Smooth muscle cell (in vitro differentiated cells): Measurements from ENCODE around the gene FAM162A. TPM values are rescaled to one million over a fixed set of nuclear protein-coding genes. Genes with fewer than 3 reads are reported as not detected.
A peak's percentile ranks its signal among the peaks of the same experiment; 100 is the strongest.

Experiments used
- DNase-seq: peaks from one replicate; lab custom pipeline; 2025; ENCODE audit not compliant: unreplicated experiment; lab: John Stamatoyannopoulos, UW
- H2AFZ ChIP-seq: fragments of 200-600 bp; sonication (generic); 2 replicates; pipeline ENCODE4 v1.6.0; 2016; ENCODE audit warnings: antibody characterized with exemption, low read depth, mild to moderate bottlenecking
- H3F3A ChIP-seq: fragments of 200-600 bp; sonication (generic); 2 replicates; pipeline ENCODE4 v1.6.0; 2017; ENCODE audit warnings: antibody characterized with exemption, low read depth
- H3K27ac ChIP-seq: fragments of 200-600 bp; sonication (generic); 2 replicates; pipeline ENCODE4 v1.5.1; 2016; ENCODE audit warnings: low read depth, mild to moderate bottlenecking
- H3K27me3 ChIP-seq: fragments of 200-600 bp; sonication (generic); 2 replicates; pipeline ENCODE4 v1.6.1; 2016; ENCODE audit warnings: low read depth, mild to moderate bottlenecking
- H3K36me3 ChIP-seq: fragments of 200-600 bp; sonication (generic); 2 replicates; pipeline ENCODE4 v1.5.1; 2016; ENCODE audit warnings: low read depth
- H3K4me1 ChIP-seq: fragments of 200-600 bp; sonication (generic); 2 replicates; pipeline ENCODE4 v1.5.1; 2016; ENCODE audit warnings: low read depth
- H3K4me2 ChIP-seq: fragments of 200-600 bp; sonication (generic); 2 replicates; pipeline ENCODE4 v1.6.0; 2016; ENCODE audit warnings: mild to moderate bottlenecking
- H3K4me3 ChIP-seq: fragments of 200-600 bp; sonication (generic); 2 replicates; pipeline ENCODE4 v1.5.1; 2016; ENCODE audit warnings: mild to moderate bottlenecking
- H3K79me2 ChIP-seq: fragments of 200-600 bp; sonication (generic); 2 replicates; pipeline ENCODE4 v1.6.0; 2016; ENCODE audit warnings: low read depth, mild to moderate bottlenecking
- H3K9ac ChIP-seq: fragments of 200-600 bp; sonication (generic); 2 replicates; pipeline ENCODE4 v1.6.0; 2016; ENCODE audit warnings: low read depth
- H3K9me3 ChIP-seq: fragments of 200-600 bp; sonication (generic); replicated peaks from 2 replicates; pipeline ENCODE4 v1.5.1; 2016; ENCODE audit warnings: low read depth
- H4K20me1 ChIP-seq: fragments of 200-600 bp; sonication (generic); 2 replicates; pipeline ENCODE4 v1.6.0; 2016; ENCODE audit warnings: low read depth
- whole genome bisulfite sequencing: methylation state at CpG from one replicate; pipeline ENCODE4 v1.1.7; 2016; ENCODE audit warnings: low lambda C conversion rate; 5-methylcytosine and 5-hydroxymethylcytosine counted together
- polyA plus RNA-seq: library from polyadenylated mRNA; unstranded; fragments of >200 nt; fragmentation: Nextera tagmentation; extraction: Ambion mirVana; gene quantifications from 2 replicates; pipeline ENCODE4 v1.2.1, GENCODE V29; 2016
- total RNA-seq: library from RNA; depleted of rRNA; stranded (reverse); fragments of >200 nt; gene quantifications from 2 replicates; pipeline ENCODE4 v1.2.3, GENCODE V29; 2014
- TF ChIP-seq, protein P1 (sequence below): fragments of 200-600 bp; sonication (generic); IDR thresholded peaks from 2 replicates; pipeline ENCODE4 v1.5.1; 2017; ENCODE audit warnings: borderline replicate concordance, mild to moderate bottlenecking, antibody characterized with exemption; ENCODE audit not compliant: insufficient read depth, poor library complexity, severe bottlenecking

Gene FAM162A
- total and polyA plus RNA-seq, 2 experiments from 2014 or later = 117 to 219 TPM

DNA sequence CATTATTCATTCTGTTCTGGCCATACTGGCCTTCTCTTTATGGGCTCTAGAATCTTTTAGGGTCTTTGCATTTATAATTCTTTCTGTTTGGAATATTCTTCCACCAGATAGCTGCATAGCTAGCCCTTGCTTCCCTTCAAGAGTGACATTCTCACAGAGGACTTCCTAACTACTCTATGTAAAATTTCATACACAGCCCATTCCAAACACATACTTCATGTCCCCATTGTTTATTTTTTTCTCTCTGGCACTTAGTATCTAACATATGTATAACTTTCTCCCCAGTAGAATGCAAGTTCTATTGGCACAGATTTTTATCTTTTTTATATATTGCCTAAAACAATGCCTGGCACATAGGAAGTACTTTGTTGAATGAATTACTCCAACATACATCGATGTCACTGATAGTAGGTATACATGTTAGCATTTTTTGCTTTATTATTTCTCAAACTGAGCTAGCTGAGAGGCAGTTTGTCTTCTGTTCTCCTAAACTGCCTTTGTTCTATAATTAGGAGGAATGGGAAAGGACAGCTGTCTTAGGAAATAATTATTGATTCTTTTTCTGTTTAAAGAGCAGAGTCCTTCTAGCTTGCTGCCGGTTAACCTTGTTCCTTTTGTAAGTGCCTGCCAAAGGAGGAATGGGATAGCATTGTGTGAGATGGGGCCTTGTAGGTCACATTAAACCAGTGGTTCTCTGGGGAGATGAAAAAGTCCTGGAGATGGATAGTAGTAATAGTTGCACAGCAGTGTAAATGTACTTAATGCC lies 7.9 kb downstream of the FAM162A start:
- Histone ChIP-seq H3K4me1 (peaks cover 22% of the 10 kb centered on the region), H3K9ac (no peak overlapping the region), H2AFZ (no peak overlapping the region), H3K4me3 (no peak overlapping the region), H3K9me3 (no peaks in the 10 kb centered on the region), H3F3A (peaks cover 28% of the 10 kb centered on the region), H3K36me3 (no peaks in the 10 kb centered on the region), H4K20me1 (peaks cover 34% of the 10 kb centered on the region), H3K4me2 (no peak overlapping the region), H3K27me3 (no peaks in the 10 kb centered on the region), H3K27ac (peak overlapping the region; percentile 87), H3K79me2 (peaks cover 23% of the 10 kb centered on the region)
- TF ChIP-seq, protein P1, sequence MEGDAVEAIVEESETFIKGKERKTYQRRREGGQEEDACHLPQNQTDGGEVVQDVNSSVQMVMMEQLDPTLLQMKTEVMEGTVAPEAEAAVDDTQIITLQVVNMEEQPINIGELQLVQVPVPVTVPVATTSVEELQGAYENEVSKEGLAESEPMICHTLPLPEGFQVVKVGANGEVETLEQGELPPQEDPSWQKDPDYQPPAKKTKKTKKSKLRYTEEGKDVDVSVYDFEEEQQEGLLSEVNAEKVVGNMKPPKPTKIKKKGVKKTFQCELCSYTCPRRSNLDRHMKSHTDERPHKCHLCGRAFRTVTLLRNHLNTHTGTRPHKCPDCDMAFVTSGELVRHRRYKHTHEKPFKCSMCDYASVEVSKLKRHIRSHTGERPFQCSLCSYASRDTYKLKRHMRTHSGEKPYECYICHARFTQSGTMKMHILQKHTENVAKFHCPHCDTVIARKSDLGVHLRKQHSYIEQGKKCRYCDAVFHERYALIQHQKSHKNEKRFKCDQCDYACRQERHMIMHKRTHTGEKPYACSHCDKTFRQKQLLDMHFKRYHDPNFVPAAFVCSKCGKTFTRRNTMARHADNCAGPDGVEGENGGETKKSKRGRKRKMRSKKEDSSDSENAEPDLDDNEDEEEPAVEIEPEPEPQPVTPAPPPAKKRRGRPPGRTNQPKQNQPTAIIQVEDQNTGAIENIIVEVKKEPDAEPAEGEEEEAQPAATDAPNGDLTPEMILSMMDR = no peak
- DNase-seq = no peak
- WGBS = 71% methylated on average over 2 of the region's 2 CpGs

DNA sequence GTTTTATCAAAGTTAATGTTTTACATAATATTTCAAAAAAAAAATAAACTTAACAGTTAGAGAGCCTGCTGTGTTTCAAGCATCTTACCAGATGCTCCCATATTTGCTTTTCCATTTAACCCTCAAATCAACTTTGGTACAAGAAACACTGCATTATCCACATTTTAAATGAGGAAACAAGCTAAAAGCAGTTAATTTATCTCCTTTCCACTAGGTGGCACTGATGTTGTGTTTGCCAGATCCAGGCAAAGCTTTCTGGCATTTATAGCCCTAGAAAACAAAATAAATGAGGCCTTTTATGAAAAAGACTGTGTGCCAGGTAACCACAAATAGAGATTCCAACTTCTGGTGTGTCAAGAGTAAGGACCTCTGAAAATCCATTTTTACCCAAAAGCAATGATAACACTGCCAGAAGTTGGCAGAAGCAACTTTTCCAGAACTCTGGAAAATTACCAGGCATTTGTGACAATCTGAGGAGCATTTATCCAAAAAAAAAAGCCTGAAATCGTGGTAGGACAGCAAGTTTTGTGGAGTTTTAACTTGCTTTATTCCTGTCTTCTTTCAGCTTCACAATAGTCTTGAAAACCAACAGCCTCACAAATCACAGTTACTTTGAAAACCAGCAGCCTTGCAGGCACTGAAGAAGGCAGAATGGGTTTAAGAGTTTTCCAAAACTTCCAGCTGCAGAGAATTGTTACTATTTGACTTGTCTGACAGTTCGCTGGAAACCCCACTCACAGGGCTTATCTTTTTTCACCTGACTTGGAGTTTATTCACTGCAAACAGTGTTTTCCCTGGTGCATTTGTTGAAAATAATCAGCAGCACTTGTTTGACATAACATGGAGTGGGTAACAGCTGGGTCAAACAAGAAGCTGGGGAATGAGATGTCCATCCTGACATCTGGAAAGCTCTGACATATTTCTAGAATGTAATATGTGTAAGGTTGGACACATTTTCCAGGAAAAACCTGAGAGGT lies 9.2 kb downstream of the FAM162A start:
- WGBS = 52% methylated on average over 2 of the region's 2 CpGs
- TF ChIP-seq, protein P1 = peak; percentile 67
- Histone ChIP-seq H3K4me1 (peaks cover 22% of the 10 kb centered on the region), H2AFZ (peak overlapping the region; percentile 66), H3K27me3 (no peaks in the 10 kb centered on the region), H3K9ac (peak overlapping the region; percentile 71), H3K4me2 (peak overlapping the region; percentile 13), H3K4me3 (no peak overlapping the region), H3K27ac (peak overlapping the region; percentile 87), H3K79me2 (peaks cover 13% of the 10 kb centered on the region), H3K36me3 (no peaks in the 10 kb centered on the region), H3F3A (peaks cover 28% of the 10 kb centered on the region), H3K9me3 (no peaks in the 10 kb centered on the region), H4K20me1 (peaks cover 21% of the 10 kb centered on the region)
- DNase-seq = no peak

DNA sequence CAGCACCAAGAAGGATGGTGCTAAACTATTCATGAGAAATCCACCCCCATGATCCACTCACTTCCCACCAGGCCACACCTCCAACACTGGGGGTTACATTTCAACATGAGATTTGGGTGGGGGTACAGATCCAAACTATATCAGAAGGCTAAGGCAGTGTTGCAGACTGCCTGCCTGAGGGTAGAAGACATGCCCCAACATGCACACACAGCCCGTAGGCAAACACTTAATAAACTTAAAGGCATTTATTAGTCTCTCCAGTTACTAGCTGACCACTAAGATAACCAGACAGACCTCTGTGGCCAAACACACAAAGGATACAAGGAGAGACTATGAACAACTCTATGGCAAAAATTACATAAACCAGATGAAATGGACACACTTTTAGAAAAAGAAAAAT lies 10.2 kb downstream of the FAM162A start:
- H3F3A ChIP-seq = peaks cover 28% of the 10 kb centered on the region
- peak overlapping the region; percentile 87 for H3K27ac ChIP-seq
- DNase-seq = no peak
- peak overlapping the region; percentile 13 for H3K4me2 ChIP-seq
- H3K79me2 ChIP-seq = peaks cover 10% of the 10 kb centered on the region
- H3K4me3 ChIP-seq = no peak overlapping the region
- peaks cover 14% of the 10 kb centered on the region for H4K20me1 ChIP-seq
- H2AFZ ChIP-seq = peak overlapping the region; percentile 66
- WGBS = 0% methylated on average over 1 of the region's 1 CpG
- H3K36me3 ChIP-seq = no peaks in the 10 kb centered on the region
- H3K9ac ChIP-seq = peak overlapping the region; percentile 71
- no peaks in the 10 kb centered on the region for H3K9me3 ChIP-seq
- no peaks in the 10 kb centered on the region for H3K27me3 ChIP-seq
- TF ChIP-seq, protein P1 = no peak
- H3K4me1 ChIP-seq = peaks cover 22% of the 10 kb centered on the region
